OCI-LY7 (cell line): ENCODE results near the gene LRRN2. TPM values are rescaled to one million over a fixed set of nuclear protein-coding genes. Genes with fewer than 3 reads are reported as not detected.

Experiments used
- BruUV-seq: library from RNA; stranded (reverse); fragments of 400-500 nt; replicated peaks from 2 replicates; lab custom pipeline; 2021; lab: Mats Ljungman, UMichigan
- CTCF ChIA-PET: fragments of 300-600 bp; sonication (Branson Sonifier 250); formaldehyde crosslinking; loops from one replicate; lab custom pipeline; 2022; ENCODE audit warnings: antibody characterized with exemption; ENCODE audit not compliant: unreplicated experiment; lab: Charles Lee
- POLR2A ChIA-PET: fragments of 300-600 bp; sonication (Branson Sonifier 250); formaldehyde crosslinking; loops from one replicate; lab custom pipeline; 2022; ENCODE audit warnings: antibody characterized with exemption; lab: Charles Lee
- DNase-seq: peaks from one replicate; pipeline ENCODE4 v3.0.0-alpha.2; 2015; ENCODE audit warnings: low spot score
- H2AFZ ChIP-seq: fragments of 200-600 bp; sonication (generic), shearing (Covaris generic); 2 replicates; pipeline ENCODE4 v1.6.1; 2014; ENCODE audit warnings: mild to moderate bottlenecking, antibody characterized with exemption, low read length, moderate library complexity
- H3K27ac ChIP-seq: fragments of 200-600 bp; sonication (generic); 2 replicates; pipeline ENCODE4 v1.5.1; 2014; ENCODE audit warnings: mixed run types, low read depth, mild to moderate bottlenecking, moderate library complexity, low read length, inconsistent platforms; ENCODE audit not compliant: poor library complexity, severe bottlenecking
- H3K36me3 ChIP-seq: fragments of 200-600 bp; sonication (generic); 2 replicates; pipeline ENCODE4 v1.6.1; 2014; ENCODE audit warnings: mild to moderate bottlenecking, antibody characterized with exemption, low read length, moderate library complexity, mixed read lengths; ENCODE audit not compliant: insufficient read depth
- H3K4me1 ChIP-seq: fragments of 200-600 bp; sonication (generic); 2 replicates; pipeline ENCODE4 v1.5.1; 2014; ENCODE audit warnings: mild to moderate bottlenecking, low read length; ENCODE audit not compliant: insufficient read depth, poor library complexity, severe bottlenecking
- H3K4me2 ChIP-seq: fragments of 200-600 bp; sonication (generic); 2 replicates; pipeline ENCODE4 v1.6.1; 2014; ENCODE audit warnings: mild to moderate bottlenecking, low read length
- H3K4me3 ChIP-seq: fragments of 200-600 bp; sonication (generic); 2 replicates; pipeline ENCODE4 v1.5.1; 2014; ENCODE audit warnings: mild to moderate bottlenecking, low read depth, low read length; ENCODE audit not compliant: poor library complexity, severe bottlenecking
- H3K79me2 ChIP-seq: fragments of 200-600 bp; sonication (generic); 2 replicates; pipeline ENCODE4 v1.6.1; 2016; ENCODE audit warnings: low read depth, mild to moderate bottlenecking, low read length, moderate library complexity, mixed read lengths; ENCODE audit not compliant: insufficient read depth
- H3K9me2 ChIP-seq: fragments of 200-600 bp; sonication (generic); 2 replicates; pipeline ENCODE4 v1.6.1; 2016; ENCODE audit warnings: mild to moderate bottlenecking, low read length, mixed read lengths; ENCODE audit not compliant: insufficient read depth
- H3K9me3 ChIP-seq: fragments of 200-600 bp; sonication (generic); 2 replicates; pipeline ENCODE4 v1.6.1; 2014; ENCODE audit warnings: mild to moderate bottlenecking, mixed run types, low read length, mixed read lengths
- H4K20me1 ChIP-seq: fragments of 200-600 bp; sonication (generic); 2 replicates; pipeline ENCODE4 v1.6.1; 2014; ENCODE audit warnings: mild to moderate bottlenecking, antibody characterized with exemption, low read length, moderate library complexity, mixed read lengths; ENCODE audit not compliant: insufficient read depth
- EZH2phosphoT487 ChIP-seq: fragments of 200-600 bp; sonication (generic); IDR thresholded peaks from 2 replicates; pipeline ENCODE4 v1.6.1; 2018; ENCODE audit warnings: low read depth, borderline replicate concordance, mild to moderate bottlenecking, mixed run types, antibody characterized with exemption, low read length, moderate library complexity, mixed read lengths
- intact Hi-C: fragments of 100-400 bp; cut with micrococcal nuclease; formaldehyde crosslinking; loops from one replicate; pipeline ENCODE4 v1.10.0; 2022; ENCODE audit not compliant: unreplicated experiment
- total RNA-seq, 2 experiments: library from RNA; depleted of rRNA in 1 of 2; stranded (reverse); fragments of >200 nt in 1 of 2; shearing (Covaris generic) in 1 of 2; gene quantifications; 2 replicates each; pipeline ENCODE4 v1.2.3, GENCODE V29; 2014 to 2022
- TF ChIP-seq, protein P1 (sequence below): fragments of 200-600 bp; sonication (generic); conservative IDR thresholded peaks from 2 replicates; pipeline ENCODE4 v1.5.1; 2014; ENCODE audit warnings: mild to moderate bottlenecking, antibody characterized with exemption, low read length, moderate library complexity, mixed read lengths

The LRRN2 gene
- total RNA-seq, 2 experiments from 2014 or later: not detected

DNA sequence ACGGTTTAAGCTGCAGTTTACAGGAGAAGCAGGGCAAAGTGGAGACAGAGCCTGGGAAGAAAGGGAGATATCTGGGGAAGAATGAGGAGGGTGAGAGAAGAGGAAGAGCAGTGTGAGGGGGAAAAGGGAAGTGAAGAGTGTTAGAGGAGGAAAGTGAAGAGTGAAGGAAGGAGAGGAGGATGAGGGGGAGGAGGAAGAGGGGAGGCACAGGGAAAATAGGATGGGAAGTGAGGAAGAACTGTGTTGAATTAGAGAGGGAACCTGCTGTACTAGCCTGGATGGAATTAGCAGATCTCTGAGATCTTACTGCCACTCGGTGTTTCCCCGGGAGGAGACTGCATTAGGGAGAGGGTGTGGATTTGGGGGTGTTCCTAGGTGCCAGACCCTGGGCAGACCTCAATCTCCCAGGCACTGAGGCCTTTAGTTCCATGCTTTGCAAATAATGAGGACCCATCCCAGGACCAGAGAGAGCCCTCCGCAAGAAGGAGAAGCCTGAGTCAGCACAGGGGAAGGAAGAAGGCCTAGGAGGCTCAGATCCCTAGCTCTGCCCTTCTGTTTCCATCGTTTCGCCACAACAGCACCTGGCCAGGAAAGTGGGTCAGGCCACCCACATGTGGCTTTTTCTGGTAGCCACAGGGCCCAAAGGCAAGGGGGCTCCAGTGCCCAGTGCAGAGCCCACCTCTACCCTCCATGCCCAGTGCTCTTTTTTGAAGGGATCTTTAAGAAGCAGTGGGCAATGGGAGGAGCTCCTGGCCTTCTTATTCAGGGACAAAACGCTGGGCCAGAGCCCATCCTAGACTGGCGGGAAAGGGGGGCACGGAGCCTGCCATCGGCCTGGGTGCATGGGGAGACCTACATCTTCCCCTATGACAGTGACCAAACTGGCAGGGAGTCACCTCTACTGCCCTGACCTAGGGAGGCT is 2.0 kb downstream of the LRRN2 start:
- BruUV-seq: no TSS peak
- ChIA-PET POLR2A (interaction anchor here (1.4 kb wide), 1 partner anchor 11 kb away, joined by 6 read pairs; no protein-coding TSS in a partner anchor), CTCF (interaction anchor here (0.6 kb wide), 2 partner anchors 110 to 421 kb away, joined by 4 to 5 read pairs; no protein-coding TSS in a partner anchor)
- no peaks in the 10 kb centered on the region for H3K9me2 ChIP-seq
- no peaks in the 10 kb centered on the region for H3K79me2 ChIP-seq
- no peak overlapping the region for H2AFZ ChIP-seq
- H3K4me3 ChIP-seq: no peak overlapping the region
- H3K9me3 ChIP-seq: no peaks in the 10 kb centered on the region
- TF ChIP-seq EZH2phosphoT487: no peak
- TF ChIP-seq, protein P1, sequence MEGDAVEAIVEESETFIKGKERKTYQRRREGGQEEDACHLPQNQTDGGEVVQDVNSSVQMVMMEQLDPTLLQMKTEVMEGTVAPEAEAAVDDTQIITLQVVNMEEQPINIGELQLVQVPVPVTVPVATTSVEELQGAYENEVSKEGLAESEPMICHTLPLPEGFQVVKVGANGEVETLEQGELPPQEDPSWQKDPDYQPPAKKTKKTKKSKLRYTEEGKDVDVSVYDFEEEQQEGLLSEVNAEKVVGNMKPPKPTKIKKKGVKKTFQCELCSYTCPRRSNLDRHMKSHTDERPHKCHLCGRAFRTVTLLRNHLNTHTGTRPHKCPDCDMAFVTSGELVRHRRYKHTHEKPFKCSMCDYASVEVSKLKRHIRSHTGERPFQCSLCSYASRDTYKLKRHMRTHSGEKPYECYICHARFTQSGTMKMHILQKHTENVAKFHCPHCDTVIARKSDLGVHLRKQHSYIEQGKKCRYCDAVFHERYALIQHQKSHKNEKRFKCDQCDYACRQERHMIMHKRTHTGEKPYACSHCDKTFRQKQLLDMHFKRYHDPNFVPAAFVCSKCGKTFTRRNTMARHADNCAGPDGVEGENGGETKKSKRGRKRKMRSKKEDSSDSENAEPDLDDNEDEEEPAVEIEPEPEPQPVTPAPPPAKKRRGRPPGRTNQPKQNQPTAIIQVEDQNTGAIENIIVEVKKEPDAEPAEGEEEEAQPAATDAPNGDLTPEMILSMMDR: no peak
- H4K20me1 ChIP-seq: no peaks in the 10 kb centered on the region
- H3K27ac ChIP-seq: no peak overlapping the region
- no peaks in the 10 kb centered on the region for H3K36me3 ChIP-seq
- no peaks in the 10 kb centered on the region for H3K4me1 ChIP-seq
- intact Hi-C loops: no loop called here
- no peak overlapping the region for H3K4me2 ChIP-seq
- DNase-seq: no peak

DNA sequence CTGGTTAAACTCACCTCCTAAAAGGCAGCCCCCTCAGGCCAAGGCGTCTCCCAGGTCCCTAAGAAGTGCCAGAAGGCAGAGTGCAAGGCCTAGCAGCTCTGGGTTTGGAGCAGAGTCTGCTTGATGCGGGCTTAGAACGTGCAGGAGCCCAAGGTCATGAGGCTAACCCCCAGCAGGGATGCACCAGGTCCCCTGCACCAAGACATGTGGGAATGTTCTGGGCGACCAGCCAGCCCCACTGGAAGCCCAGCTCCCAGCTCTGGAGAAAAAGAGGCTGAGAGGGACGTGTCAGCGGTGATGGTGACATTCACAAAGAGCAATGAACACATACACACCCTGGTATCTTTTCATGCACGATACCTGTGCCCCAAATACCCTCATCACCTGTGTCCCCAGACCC is 5.1 kb downstream of the LRRN2 start:
- Histone ChIP-seq H3K4me3 (no peak overlapping the region), H3K79me2 (no peaks in the 10 kb centered on the region), H3K9me3 (no peaks in the 10 kb centered on the region), H3K27ac (no peak overlapping the region), H3K9me2 (no peaks in the 10 kb centered on the region), H2AFZ (no peak overlapping the region), H4K20me1 (no peaks in the 10 kb centered on the region), H3K4me1 (no peaks in the 10 kb centered on the region), H3K36me3 (no peaks in the 10 kb centered on the region), H3K4me2 (no peak overlapping the region)
- ChIA-PET POLR2A (interaction anchor here (0.6 kb wide), 1 partner anchor 25 kb away, joined by 3 read pairs; no protein-coding TSS in a partner anchor), CTCF (no interaction called here)
- DNase-seq: no peak
- intact Hi-C loops: no loop called here
- TF ChIP-seq EZH2phosphoT487: no peak
- TF ChIP-seq, protein P1: no peak
- no TSS peak for BruUV-seq

DNA sequence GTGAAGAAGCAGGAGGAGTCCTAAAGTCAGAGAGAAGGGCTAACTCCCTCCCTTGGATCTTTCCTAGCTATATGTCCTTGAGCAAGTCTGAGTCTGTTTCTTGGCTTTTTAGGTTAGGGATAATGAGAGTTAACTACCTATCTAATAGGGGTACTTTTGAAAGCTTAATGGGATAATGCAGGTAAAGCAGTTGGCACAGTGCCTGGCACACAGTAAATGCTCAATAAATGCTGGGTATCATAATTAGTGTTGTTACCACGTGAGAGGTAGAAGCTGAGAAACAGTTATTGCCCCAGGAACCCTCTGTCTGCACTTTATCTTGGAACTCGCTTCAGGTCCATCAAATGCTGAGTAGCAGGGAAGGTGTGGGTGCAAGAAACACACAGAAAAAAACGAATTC is 5.5 kb downstream of the LRRN2 start:
- Histone ChIP-seq H3K36me3 (no peaks in the 10 kb centered on the region), H3K4me3 (no peak overlapping the region), H3K27ac (no peak overlapping the region), H2AFZ (no peak overlapping the region), H3K79me2 (no peaks in the 10 kb centered on the region), H3K4me2 (no peak overlapping the region), H3K4me1 (no peaks in the 10 kb centered on the region), H3K9me3 (no peaks in the 10 kb centered on the region), H4K20me1 (no peaks in the 10 kb centered on the region), H3K9me2 (no peaks in the 10 kb centered on the region)
- intact Hi-C loops: no loop called here
- CTCF ChIA-PET: no interaction called here
- POLR2A ChIA-PET: interaction anchor here (0.6 kb wide), 1 partner anchor 25 kb away, joined by 3 read pairs; no protein-coding TSS in a partner anchor
- no TSS peak for BruUV-seq
- TF ChIP-seq EZH2phosphoT487: no peak
- TF ChIP-seq, protein P1: no peak
- no peak for DNase-seq
